Ecto neural progenitor cell (in vitro differentiated cells): ENCODE results near the gene HS2ST1.

Source experiments
- DNase-seq: peaks from one replicate; pipeline ENCODE4 v3.0.0-alpha.2; 2018; ENCODE audit warnings: low spot score

The HS2ST1 gene

GRCh38 chr1:87111659-87112371 lies 197.4 kb downstream of the HS2ST1 start:
- DNase-seq, result no peak

GRCh38 chr1:87113313-87113712 lies 198.9 kb downstream of the HS2ST1 start:
- no peak for DNase-seq

GRCh38 chr1:87115317-87115890 lies 201.0 kb downstream of the HS2ST1 start:
- no peak for DNase-seq

DNA sequence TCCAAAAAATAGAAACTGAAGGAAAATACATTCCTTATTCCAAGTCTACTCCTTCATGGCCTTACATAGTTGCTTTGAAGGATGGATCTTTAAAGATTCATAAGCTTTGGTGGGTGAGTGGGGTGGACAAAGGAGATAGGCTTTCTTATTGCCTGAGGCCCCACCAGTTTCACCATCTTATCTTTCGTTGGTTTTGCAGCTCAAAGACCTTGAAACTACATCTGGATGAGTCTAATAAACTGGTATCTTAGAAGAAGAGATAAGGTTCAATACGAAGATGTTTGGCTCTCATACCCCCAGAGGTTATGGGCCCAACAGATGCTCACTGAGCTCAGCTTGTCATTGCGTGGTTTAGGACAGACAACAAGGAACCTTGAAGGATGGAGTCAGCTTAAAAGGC lies 201.5 kb downstream of the HS2ST1 start:
- DNase-seq, result no peak

GRCh38 chr1:87117761-87118368 lies 203.4 kb downstream of the HS2ST1 start:
- no peak for DNase-seq

- DNase-seq, result no peak
Observed at GRCh38 chr1:87119541-87120140, 205.2 kb downstream of the HS2ST1 start.

DNA sequence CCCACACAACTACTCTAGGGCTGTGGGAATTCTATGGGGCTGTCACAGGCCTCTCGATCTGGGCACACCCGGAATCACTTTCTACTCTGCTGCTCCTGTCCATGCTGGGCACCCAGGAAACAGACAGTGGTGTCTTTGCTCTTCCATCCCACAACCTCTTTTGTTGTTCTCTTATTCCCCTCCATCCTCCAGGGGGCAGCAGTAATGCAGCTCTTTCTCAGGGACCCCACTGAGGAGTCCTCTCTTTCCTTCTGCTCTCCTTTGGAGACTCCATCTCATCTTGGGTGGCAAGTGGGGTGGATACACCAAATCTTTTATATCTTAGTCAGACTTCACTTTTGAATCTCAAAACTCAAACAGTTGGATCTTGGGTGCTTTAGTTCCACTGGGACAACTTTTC lies 206.3 kb downstream of the HS2ST1 start:
- DNase-seq, result no peak

DNA sequence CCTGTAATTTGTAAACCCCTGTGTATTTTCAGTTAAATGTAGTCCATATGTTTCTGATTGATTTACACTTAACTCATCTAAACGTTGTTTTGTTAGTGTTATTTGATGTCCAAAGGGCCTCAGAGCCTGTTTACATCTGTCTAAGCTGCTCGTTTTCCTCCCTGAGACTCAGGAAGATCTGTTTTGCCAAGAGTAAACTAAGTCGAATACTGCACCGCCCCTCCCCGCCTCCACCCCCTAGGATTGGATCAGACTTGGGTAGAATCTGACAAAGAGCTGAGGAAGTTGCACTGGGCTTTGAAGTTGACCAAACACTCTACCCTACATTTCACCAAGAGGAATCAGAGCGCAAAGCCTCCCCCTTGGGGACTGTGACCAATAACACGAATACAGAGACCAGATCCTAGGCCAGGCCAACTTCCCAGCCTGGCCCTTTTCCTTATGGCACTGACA lies 207.3 kb downstream of the HS2ST1 start:
- no peak for DNase-seq

- no peak for DNase-seq
Observed at GRCh38 chr1:87122243-87122642, 207.8 kb downstream of the HS2ST1 start.

GRCh38 chr1:87123610-87124009 lies 209.2 kb downstream of the HS2ST1 start:
- no peak for DNase-seq

- no peak for DNase-seq
Observed at GRCh38 chr1:87126886-87127505, 212.6 kb downstream of the HS2ST1 start.

DNA sequence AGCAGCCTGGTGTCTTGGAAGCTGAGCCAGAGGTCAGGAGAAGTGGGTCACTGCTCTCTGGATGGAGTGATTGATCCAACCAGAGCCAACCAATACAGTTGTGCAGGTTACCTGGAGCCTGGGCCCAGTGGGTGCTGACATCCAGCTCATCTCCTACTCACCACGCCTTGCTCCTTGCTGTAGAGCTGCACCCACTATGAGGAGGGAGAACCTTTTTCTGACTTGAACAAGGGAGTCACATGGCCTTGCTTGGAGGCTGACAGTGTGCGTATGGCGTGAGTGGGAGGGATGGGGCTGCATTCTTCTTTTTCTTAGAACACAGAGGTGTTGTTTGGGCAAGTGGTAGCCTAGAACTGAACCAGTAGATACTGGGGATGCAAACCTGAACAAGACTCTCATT lies 213.1 kb downstream of the HS2ST1 start:
- DNase-seq, result no peak

- DNase-seq, result no peak
Observed at GRCh38 chr1:87129038-87129437, 214.6 kb downstream of the HS2ST1 start.

DNA sequence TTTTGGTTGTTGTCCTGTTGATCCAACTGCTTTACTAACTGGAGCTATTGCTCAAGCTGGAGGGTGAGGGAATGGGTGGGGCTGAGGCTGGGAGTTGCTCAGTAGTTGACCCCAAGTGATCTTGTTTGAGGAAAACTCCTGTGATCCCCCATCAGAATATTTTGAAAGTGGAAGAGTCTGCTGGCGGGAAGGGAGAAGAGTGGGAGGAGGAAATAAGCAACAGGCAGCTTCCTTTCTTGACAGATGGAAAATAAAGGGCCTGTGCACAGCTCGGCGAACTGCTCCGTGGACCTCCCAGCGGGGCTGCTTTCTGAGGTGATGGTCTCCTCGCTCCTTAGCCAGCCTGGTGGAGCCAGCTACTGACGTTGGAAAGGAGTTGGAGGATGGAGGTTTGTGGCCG lies 215.2 kb downstream of the HS2ST1 start:
- DNase-seq, result no peak

GRCh38 chr1:87130438-87130837 lies 216.0 kb downstream of the HS2ST1 start:
- DNase-seq, result no peak

- DNase-seq, result peak; percentile 89
Observed at GRCh38 chr1:87131809-87132283, 217.4 kb downstream of the HS2ST1 start.

DNA sequence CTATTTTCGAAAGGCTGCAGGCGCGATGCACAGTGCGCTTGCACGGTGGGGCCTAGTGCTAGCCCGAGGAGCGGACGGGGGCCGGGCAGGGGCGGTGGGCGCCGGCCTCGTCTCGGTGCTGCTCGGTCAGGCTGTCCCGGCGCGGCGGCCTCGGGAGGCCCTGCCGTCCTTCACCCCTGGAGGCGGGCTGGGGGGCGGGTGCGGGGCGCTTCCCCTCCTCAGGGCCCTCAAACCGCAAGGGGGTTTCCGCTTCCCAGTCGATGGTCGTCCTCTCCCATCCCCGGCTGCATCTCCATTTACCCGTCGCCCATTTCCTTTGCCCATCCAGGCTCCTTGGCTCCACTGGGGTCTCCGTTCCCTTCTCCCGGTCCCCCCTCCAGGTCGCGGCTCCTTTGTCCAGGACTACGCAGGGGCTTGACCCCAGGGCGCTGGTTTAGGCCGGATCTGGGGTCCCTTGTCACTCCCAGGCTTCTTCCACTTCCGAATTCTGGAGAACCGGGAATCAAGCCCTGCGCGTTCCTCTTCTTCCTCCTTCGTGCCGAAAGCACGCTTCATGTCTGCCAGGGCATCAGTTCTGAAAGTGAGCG lies 217.9 kb downstream of the HS2ST1 start:
- peak; percentile 62 for DNase-seq

- no peak for DNase-seq
Observed at GRCh38 chr1:87134061-87134460, 219.6 kb downstream of the HS2ST1 start.

GRCh38 chr1:87134625-87135328 lies 220.3 kb downstream of the HS2ST1 start:
- DNase-seq, result no peak

GRCh38 chr1:87135329-87135712 lies 220.9 kb downstream of the HS2ST1 start:
- DNase-seq, result no peak

GRCh38 chr1:87136607-87137341 lies 222.3 kb downstream of the HS2ST1 start:
- no peak for DNase-seq
